IPS-18a (cell line): Measurements from ENCODE around the gene KLK12.

Experiments
- H3K27ac ChIP-seq: one replicate; pipeline ENCODE4 v1.5.1; 2013; ENCODE audit warnings: low read length
- H3K27me3 ChIP-seq: one replicate; pipeline ENCODE4 v1.6.1; 2013; ENCODE audit warnings: mild to moderate bottlenecking, low read length; ENCODE audit not compliant: control insufficient read depth, insufficient read depth
- H3K36me3 ChIP-seq: one replicate; pipeline ENCODE4 v1.6.1; 2013; ENCODE audit warnings: low read depth, low read length; ENCODE audit not compliant: control insufficient read depth
- H3K4me1 ChIP-seq: one replicate; pipeline ENCODE4 v1.6.1; 2013; ENCODE audit warnings: low read depth, low read length; ENCODE audit not compliant: control insufficient read depth
- H3K4me3 ChIP-seq: one replicate; pipeline ENCODE4 v1.5.1; 2013; ENCODE audit warnings: low read length
- H3K9ac ChIP-seq: one replicate; pipeline ENCODE4 v1.6.1; 2013; ENCODE audit warnings: mild to moderate bottlenecking, low read length, moderate library complexity
- H3K9me3 ChIP-seq: one replicate; pipeline ENCODE4 v1.6.1; 2013; ENCODE audit warnings: low read depth, low read length; ENCODE audit not compliant: control insufficient read depth

The KLK12 gene

DNA sequence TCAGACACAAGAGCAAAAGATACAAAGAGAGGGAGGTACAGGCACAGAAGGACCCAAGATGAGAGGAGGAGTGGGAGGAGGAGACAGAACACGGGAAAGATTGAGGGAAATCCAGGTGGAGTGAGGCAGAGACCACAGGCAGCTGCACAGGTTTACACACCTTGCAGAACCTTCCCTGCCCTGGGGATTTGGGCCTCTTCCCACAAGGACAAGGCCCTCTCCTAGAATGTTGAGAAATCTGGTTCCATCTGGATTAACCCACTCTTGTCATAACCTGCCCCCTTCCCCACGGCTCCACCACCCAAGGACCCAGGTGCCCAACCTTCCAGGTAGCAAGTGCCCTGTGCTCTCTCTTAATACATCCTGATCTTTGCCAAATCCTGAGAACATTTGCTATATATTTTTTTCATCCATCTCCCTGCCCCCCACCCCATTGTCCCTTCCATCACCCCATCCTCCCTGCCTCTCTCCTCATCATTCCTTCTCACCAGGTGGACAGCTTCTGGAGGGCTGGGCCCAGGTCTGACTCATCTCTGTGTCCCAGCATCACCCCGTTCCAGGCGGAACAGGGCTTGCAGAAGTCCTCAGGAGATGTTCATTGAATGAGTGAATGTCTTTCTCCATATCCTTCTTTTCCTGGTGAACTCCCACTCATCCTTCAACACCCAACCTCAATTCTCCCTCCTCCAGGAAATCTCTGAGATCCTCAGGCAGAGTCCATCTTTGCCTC lies 24.6 kb downstream of the KLK12 start:
- Histone ChIP-seq H3K27ac (no peak overlapping the region), H3K36me3 (no peaks in the 10 kb centered on the region), H3K9ac (no peak overlapping the region), H3K27me3 (no peaks in the 10 kb centered on the region), H3K9me3 (no peaks in the 10 kb centered on the region), H3K4me3 (no peak overlapping the region), H3K4me1 (no peaks in the 10 kb centered on the region)

DNA sequence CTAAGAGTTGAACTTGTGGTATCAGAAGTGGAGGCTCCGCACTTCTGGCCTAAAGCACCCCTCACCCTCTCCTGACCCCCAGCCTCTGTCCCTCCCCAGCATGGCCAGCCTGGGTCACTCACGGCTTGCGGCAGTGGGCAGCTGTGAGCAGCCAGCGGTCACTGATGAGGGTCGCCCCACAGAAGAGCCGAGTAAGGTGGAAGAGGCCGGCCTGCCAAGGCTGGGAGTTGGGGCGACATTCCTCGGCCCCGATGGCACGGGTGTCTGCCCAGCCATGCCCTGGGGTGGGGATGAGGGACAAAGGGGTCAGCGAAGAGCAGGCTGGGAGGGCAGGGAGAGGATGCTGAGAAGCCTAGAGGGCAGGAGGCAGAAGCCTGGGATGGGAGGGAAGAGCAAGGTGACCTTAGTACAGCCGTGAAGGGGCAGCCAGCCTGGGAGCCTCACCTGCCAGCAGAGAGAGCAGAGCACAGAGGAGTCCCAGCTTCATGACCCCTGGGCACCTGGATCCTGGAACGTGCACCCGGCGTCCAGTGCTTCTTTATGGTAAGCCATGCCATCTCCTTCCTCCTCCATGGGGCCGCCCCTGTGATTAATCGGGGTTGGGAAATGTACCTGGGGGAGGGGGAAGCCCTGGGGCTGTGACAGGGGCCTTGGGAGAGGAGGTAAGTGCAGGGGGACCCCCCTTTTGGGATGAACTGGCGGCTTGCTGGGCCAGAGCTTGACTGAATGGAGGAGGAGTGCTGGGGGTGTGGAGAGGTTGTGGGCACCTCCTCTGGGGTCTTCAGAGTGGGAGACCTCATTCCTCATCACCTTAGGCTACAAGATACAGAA lies 25.5 kb downstream of the KLK12 start:
- Histone ChIP-seq H3K4me1 (no peaks in the 10 kb centered on the region), H3K27me3 (no peaks in the 10 kb centered on the region)

DNA sequence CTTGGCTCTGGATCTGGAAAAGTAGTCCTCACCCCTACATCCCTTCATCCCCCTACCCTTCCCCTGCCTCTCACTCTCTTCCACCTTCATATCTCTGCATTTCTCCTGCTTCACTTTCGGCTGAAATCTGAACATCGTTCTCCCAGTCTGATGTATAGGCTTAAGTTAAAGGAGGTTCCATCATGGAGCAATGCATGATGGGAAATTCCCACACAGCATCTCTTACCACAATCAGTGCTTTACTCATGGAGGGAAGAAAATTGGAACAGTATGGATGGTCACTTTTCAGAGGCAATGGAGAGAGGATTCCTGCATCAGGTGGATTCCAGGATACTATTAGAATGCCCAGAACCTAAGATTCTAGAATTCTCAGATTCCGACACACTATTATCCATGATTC lies 27.3 kb downstream of the KLK12 start:
- Histone ChIP-seq H3K27me3 (no peaks in the 10 kb centered on the region), H3K9ac (no peak overlapping the region), H3K27ac (no peak overlapping the region), H3K36me3 (no peaks in the 10 kb centered on the region), H3K4me3 (no peak overlapping the region), H3K4me1 (no peaks in the 10 kb centered on the region), H3K9me3 (no peaks in the 10 kb centered on the region)

More for the DNA sequence above, 25.5 kb downstream of the KLK12 start:
- Histone ChIP-seq H3K9ac (no peak overlapping the region), H3K4me3 (no peak overlapping the region), H3K36me3 (no peaks in the 10 kb centered on the region), H3K9me3 (no peaks in the 10 kb centered on the region), H3K27ac (no peak overlapping the region)

DNA sequence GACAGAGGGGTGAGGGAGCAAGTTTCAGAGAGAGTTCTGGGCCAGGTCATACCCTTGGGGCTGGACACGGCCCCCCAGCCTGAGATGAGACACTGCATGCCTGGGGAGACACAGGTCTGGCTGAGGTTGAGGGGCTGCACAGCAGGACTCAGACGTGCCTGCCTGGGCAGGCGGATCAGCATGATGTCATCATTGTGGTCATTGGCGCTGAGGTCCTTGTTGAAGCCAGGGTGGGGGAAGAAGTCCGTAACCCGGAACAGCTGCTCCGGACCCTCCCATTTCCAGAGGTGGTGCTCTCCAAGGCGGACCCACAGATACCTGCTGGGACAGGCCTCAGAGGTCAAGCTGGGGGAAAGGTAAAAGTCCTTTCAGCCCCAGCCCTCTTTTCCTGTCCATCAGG lies 28.4 kb downstream of the KLK12 start:
- no peaks in the 10 kb centered on the region for H3K4me1 ChIP-seq
- H3K36me3 ChIP-seq, result no peaks in the 10 kb centered on the region
- no peak overlapping the region for H3K4me3 ChIP-seq
- H3K9me3 ChIP-seq, result no peaks in the 10 kb centered on the region
- H3K27ac ChIP-seq, result no peak overlapping the region
- H3K27me3 ChIP-seq, result no peaks in the 10 kb centered on the region
- no peak overlapping the region for H3K9ac ChIP-seq

DNA sequence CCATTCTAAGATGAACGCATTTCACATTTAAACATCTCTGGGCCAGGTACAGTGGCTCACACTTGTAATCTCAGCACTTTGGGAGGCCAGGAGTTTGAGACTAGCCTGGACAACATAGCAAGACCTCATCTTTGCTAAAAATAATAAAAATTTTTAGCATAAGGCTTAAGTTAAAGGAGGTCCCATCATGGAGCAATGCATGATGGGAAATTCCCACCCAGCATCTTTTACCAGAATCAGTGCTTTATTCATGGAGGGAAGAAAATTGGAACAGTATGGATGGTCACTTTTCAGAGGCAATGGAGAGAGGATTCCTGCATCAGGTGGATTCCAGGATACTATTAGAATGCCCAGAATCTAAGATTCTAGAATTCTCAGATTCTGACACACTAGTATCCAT lies 29.6 kb downstream of the KLK12 start:
- no peaks in the 10 kb centered on the region for H3K36me3 ChIP-seq
- H3K9me3 ChIP-seq, result no peaks in the 10 kb centered on the region
- H3K4me1 ChIP-seq, result no peaks in the 10 kb centered on the region
- H3K27me3 ChIP-seq, result no peaks in the 10 kb centered on the region
- no peak overlapping the region for H3K4me3 ChIP-seq
- H3K27ac ChIP-seq, result no peak overlapping the region
- no peak overlapping the region for H3K9ac ChIP-seq

DNA sequence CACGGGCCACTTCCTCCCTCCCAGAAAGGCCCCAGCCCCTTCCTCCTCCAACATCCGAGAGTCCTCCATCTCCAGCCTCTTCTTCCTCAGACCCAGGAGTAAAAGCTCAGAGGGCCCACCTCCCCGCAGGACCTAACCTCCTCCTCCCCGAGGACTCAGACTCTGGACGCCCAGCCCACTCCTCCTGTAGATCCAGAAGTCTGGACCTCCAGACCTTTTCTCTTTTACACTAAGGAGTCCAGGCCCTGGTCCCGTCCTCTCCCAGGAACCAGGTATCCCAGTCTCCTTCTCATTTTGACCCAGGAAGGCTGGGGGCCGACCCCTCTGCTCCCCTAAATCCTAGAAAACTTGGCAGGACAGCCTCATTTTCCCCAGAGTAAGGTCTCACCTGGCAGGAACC lies 31.5 kb downstream of the KLK12 start:
- no peak overlapping the region for H3K4me3 ChIP-seq
- no peaks in the 10 kb centered on the region for H3K36me3 ChIP-seq
- no peaks in the 10 kb centered on the region for H3K9me3 ChIP-seq
- no peaks in the 10 kb centered on the region for H3K27me3 ChIP-seq
- no peaks in the 10 kb centered on the region for H3K4me1 ChIP-seq
- H3K27ac ChIP-seq, result no peak overlapping the region
- H3K9ac ChIP-seq, result no peak overlapping the region

DNA sequence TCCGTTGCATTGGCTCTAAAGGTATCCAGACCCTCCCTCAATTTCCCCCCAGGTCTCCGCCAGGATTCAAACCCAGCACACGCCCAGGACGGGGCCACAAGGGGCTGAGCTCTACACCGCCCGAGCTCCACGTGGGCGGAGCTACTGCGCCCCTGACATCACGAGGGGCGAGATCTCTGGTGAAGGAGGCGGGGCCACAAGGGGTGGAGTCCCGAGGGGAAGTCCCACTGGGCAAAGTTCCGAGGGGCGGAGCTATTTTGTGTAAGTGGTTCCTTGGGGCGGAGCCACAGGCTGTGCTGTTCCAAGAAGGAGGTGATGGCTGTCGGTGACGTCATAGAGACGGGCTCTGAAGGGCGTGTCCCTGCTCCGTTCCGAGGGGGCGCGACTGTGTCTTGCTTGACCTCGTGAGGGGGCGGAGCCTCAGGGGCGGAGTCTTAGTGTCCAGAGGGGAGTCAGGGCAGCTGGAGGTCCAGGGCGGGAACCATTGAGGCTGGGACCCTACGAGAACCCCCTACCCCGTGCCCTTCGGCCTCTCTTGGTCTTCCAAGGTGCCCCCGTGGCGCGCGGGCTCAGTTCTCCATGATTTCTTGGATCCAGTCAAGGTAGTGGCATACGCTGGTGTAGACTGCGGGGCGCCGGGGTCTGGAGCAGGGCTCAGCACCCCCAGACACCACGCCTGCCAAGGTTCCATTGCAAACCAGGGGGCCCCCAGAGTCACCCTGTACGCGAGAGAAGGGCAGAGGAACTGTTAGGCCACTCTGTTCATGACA lies 32.1 kb downstream of the KLK12 start:
- no peak overlapping the region for H3K27ac ChIP-seq
- no peak overlapping the region for H3K4me3 ChIP-seq
- no peak overlapping the region for H3K9ac ChIP-seq
- H3K9me3 ChIP-seq, result no peaks in the 10 kb centered on the region
- H3K27me3 ChIP-seq, result no peaks in the 10 kb centered on the region
- no peaks in the 10 kb centered on the region for H3K4me1 ChIP-seq
- H3K36me3 ChIP-seq, result no peaks in the 10 kb centered on the region

DNA sequence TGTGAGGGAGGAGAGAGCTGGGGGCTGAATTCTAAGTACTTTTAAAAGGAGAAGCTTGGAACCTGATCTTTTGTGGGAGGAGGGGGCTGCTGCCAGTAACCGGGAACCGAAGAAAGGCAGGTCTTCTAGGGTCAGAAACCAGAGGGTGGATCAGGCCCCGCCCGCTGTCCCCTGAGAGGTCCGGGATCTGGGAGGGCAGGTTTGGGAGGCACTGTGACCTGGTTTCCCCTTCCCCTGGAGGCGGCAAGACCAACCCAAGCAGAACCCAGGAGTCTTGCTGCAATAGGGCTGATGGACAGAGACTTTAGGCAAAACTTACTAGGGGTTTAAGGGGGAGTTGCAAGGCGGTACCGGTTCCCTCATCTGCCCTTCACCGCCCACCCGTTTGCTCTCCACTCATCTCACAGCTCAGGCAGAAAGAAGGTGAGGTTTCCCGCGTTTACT lies 32.7 kb downstream of the KLK12 start:
- no peak overlapping the region for H3K27ac ChIP-seq
- H3K9ac ChIP-seq, result no peak overlapping the region
- no peaks in the 10 kb centered on the region for H3K4me1 ChIP-seq
- no peaks in the 10 kb centered on the region for H3K36me3 ChIP-seq
- no peaks in the 10 kb centered on the region for H3K9me3 ChIP-seq
- H3K4me3 ChIP-seq, result no peak overlapping the region
- H3K27me3 ChIP-seq, result no peaks in the 10 kb centered on the region

DNA sequence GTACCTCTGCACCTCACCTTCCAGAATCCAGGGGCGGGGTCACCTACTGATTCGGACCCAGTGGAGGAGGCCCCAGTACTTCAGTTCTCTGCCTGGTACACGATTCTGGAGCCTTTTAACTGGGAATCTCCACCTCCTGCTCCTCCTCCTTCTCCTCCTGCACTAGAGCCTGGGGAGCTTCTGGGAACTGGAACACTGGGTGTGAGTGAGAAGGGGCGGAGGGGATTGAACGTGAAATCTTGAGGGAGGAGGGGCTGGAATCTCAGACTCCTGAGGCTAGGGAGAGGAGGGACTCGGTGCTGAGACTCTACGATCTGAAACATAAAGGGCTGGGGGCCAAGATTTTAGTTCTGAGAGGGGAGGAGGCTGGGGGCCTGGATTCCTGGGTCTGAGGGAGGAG lies 33.3 kb downstream of the KLK12 start, which contains the start of gene KLK8:
Gene KLK8 (minus strand): TSS at position 90 of the 400 bp plus-strand sequence. CDS start 437 bp downstream, outside the sequence.
- Histone ChIP-seq H3K4me3 (no peak within 1 kb of the TSS), H3K9ac (no peak within 1 kb of the TSS), H3K27me3 (no peaks in the 10 kb centered on the region), H3K36me3 (no peaks in the 10 kb centered on the region), H3K4me1 (no peaks in the 10 kb centered on the region), H3K27ac (no peak within 1 kb of the TSS), H3K9me3 (no peaks in the 10 kb centered on the region)

DNA sequence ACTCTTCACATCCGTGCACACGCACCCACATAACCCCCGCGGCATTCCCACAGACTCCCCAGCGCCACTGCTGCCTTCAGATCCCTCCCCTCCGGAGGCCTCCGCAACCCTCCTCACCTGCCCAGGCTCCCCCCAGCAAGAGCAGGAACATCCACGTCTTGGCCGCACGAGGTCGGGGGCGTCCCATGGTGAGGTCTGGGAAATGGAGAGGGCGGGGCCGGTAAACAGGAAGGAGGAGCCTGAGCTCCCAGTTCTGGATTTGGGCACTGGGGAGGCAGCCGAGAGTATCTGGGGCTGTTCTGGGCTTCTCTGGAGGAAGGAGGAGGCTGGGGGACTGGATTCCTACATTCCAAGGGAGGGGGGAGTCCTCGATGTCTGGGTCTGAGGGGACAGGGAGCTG lies 33.8 kb downstream of the KLK12 start:
- Histone ChIP-seq H3K9me3 (no peaks in the 10 kb centered on the region), H3K27me3 (no peaks in the 10 kb centered on the region), H3K9ac (no peak overlapping the region), H3K4me3 (no peak overlapping the region), H3K27ac (no peak overlapping the region), H3K4me1 (no peaks in the 10 kb centered on the region), H3K36me3 (no peaks in the 10 kb centered on the region)

DNA sequence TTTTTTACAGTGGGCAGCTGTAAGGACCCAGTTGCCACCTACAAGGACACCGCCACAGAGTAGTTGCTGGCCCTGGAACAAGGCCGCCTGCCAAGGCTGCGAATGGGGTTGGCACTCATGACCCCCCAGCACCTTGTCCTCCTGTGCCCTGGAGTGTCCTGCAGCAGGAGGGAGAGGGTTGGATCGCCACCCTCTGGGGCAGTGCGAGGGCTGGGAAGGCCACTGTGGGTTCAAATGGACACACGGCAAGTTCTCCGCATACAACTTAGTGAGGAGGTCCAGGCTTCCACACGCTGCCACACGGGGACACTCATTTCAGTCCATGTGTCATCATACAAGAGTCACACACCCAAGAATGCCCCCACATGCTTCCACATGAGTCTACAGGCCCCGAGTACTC lies 34.4 kb downstream of the KLK12 start:
- H3K9ac ChIP-seq, result no peak overlapping the region
- no peak overlapping the region for H3K4me3 ChIP-seq
- H3K36me3 ChIP-seq, result no peaks in the 10 kb centered on the region
- H3K4me1 ChIP-seq, result no peaks in the 10 kb centered on the region
- H3K9me3 ChIP-seq, result no peaks in the 10 kb centered on the region
- H3K27ac ChIP-seq, result no peak overlapping the region
- H3K27me3 ChIP-seq, result no peaks in the 10 kb centered on the region
